Choroid plexus epithelial cell (primary cell): ENCODE measurements around the gene TOMM22.

Source experiments
- DNase-seq: peaks from one replicate; pipeline ENCODE4 v3.0.0-alpha.2; 2010; ENCODE audit warnings: low read depth
- H3K4me3 ChIP-seq: 2 replicates; pipeline ENCODE4 v1.5.1; 2011; ENCODE audit warnings: low read depth, mild to moderate bottlenecking, control low read depth, low read length, moderate library complexity
- CTCF ChIP-seq: conservative IDR thresholded peaks from 2 replicates; pipeline ENCODE4 v1.5.1; 2011; ENCODE audit warnings: low read depth, mild to moderate bottlenecking, control low read depth, inconsistent platforms, low read length, moderate library complexity

Gene TOMM22

DNA sequence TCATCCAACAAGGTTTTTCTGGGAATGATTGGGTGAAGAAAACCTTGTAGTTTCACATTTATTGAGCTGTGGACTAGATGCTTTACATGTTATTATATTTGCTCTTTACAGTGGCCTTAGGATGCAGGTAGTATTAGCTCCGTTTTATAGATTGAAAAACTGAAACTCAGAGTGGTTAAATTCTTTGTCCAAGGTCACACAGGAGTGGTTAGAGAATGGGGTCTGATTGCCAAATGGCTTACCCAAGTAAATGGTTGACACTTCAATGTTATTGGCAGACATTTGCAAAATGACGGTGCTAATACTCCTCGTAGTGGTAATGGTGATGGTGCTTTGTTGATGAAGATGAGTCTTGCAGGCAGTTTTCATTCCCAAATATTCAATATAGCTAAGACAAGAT lies 26.2 kb downstream of the TOMM22 start:
- no peak for TF ChIP-seq CTCF
- DNase-seq = no peak
- no peak overlapping the region for H3K4me3 ChIP-seq

GRCh38 chr22:38709306-38709705 lies 27.5 kb downstream of the TOMM22 start:
- no peak overlapping the region for H3K4me3 ChIP-seq
- no peak for TF ChIP-seq CTCF
- no peak for DNase-seq

DNA sequence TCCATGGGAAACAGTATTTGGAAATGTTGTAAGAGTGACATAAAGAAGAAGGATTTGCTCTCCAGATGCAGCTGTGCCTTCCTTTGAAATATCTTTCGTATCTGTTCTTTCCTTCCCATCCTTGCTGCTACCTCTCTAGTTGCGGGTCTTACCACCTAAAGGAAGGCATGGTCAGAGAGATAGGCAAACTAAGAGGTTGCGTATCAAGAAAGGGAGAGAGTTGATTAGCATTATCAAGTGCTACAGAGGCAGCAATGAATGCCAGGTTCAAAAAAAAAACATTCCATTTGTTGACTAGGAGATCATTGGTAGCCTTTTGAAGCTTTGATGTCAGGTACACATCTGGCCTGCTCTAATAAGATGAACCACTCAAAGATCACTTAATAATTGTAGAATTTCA lies 28.6 kb downstream of the TOMM22 start:
- H3K4me3 ChIP-seq = no peak overlapping the region
- no peak for TF ChIP-seq CTCF
- DNase-seq = no peak

DNA sequence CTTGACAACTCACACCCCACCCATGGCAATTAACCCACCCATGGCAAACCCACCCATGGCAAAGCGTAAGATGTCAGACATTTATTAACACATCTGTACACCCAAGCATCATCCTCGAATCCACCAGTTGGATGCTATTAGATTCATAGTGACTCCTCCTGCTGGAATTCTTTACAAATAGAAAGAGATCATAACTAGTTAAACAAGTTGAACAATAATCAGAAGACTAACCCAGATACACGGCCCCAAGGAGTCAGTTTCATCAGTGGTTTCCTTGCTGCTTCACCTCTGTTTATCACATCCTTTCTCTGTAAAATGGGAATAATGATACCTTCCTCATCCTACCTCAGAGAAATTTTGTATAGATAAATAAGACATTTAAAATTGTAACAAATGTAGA lies 29.1 kb downstream of the TOMM22 start:
- H3K4me3 ChIP-seq = no peak overlapping the region
- no peak for DNase-seq
- no peak for TF ChIP-seq CTCF

- no peak overlapping the region for H3K4me3 ChIP-seq
- no peak for DNase-seq
- TF ChIP-seq CTCF = no peak
Measured at GRCh38 chr22:38712486-38713207, 30.9 kb downstream of the TOMM22 start.

- no peak for DNase-seq
- no peak overlapping the region for H3K4me3 ChIP-seq
- no peak for TF ChIP-seq CTCF
Measured at GRCh38 chr22:38713921-38714320, 32.2 kb downstream of the TOMM22 start.

- DNase-seq = no peak
- TF ChIP-seq CTCF = no peak
- H3K4me3 ChIP-seq = no peak overlapping the region
Measured at GRCh38 chr22:38715176-38715764, 33.5 kb downstream of the TOMM22 start.
